Measurements from ENCODE around the gene TLE1.

TLE1 gene

GRCh38 chr9:81586786-81587185 is 102.6 kb downstream of the TLE1 start:
- Histone ChIP-seq H3K36me3 (ENCODE audit: insufficient read depth, low read length) (peaks cover 97% of the 10 kb centered on the region), H3K27me3 (ENCODE audit: insufficient read depth, low read length) (no peaks in the 10 kb centered on the region), H3K4me3 (ENCODE audit: low read length) (no peak overlapping the region), H3K27ac (ENCODE audit: low read depth, low read length) (no peak overlapping the region), H3K9ac (ENCODE audit: low read depth, low read length) (no peak overlapping the region), H3K4me1 (ENCODE audit: insufficient read depth, low read length) (no peaks in the 10 kb centered on the region), H3K9me3 (ENCODE audit: insufficient read depth, low read depth, low read length) (no peaks in the 10 kb centered on the region)
- WGBS = 98% methylated on average over 1 of the region's 1 CpG

DNA sequence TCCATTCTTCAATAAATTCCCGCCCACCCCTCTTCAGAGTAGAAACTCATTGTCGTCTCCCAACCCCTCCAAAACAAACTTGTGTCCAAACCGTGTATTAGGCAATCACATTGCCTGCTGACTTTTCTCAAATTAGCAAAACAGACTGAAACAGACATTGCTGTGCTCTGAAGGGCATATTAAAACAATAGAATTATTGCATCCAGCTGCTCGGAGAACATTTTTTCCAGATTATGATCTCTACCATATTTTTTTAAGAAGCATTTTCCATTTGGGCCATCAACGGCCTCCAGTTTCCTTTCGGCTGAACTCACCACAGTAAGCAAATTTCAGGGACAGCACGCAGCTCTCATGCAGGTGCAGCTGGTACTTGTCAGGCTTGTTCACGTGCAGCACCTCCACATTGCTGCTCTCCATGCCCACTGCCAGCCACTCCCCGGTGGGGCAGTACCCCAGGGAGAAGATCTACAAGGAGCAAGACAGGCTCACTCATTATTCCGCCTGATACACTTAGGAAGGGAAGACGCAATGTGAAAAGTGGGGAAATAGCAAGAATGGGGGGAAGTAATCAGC is 104.1 kb downstream of the TLE1 start:
- Histone ChIP-seq H3K36me3 (ENCODE audit: insufficient read depth, low read length) (peaks cover 91% of the 10 kb centered on the region), H3K9me3 (ENCODE audit: insufficient read depth, low read depth, low read length) (no peaks in the 10 kb centered on the region), H3K4me1 (ENCODE audit: insufficient read depth, low read length) (no peaks in the 10 kb centered on the region), H3K27me3 (ENCODE audit: insufficient read depth, low read length) (no peaks in the 10 kb centered on the region), H3K4me3 (ENCODE audit: low read length) (no peak overlapping the region), H3K9ac (ENCODE audit: low read depth, low read length) (no peak overlapping the region), H3K27ac (ENCODE audit: low read depth, low read length) (no peak overlapping the region)
- WGBS = 96% methylated on average over 11 of the region's 11 CpGs

DNA sequence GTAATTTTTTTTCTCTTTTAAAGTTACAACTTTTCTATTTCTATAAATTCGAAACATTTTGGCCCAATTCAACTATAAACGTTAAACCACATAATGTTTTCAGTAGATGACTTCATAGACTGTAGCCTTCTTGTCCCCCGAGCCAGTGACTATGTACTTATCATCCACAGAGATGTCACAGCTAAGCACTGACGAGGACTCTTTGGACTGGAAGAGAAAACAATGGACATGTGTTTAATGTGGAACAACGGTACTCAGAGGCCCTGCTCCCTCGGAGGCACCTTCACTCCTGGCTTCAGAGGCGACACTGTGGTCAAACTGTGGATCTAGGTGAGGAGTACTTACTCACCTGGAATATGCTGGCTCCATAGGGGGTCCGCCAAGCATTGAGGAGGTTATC is 105.2 kb downstream of the TLE1 start:
- no peaks in the 10 kb centered on the region for H3K4me1 ChIP-seq (ENCODE audit: insufficient read depth, low read length)
- H3K27me3 ChIP-seq (ENCODE audit: insufficient read depth, low read length) = no peaks in the 10 kb centered on the region
- peaks cover 79% of the 10 kb centered on the region for H3K36me3 ChIP-seq (ENCODE audit: insufficient read depth, low read length)
- 96% methylated on average over 8 of the region's 8 CpGs for WGBS
- no peak overlapping the region for H3K9ac ChIP-seq (ENCODE audit: low read depth, low read length)
- no peak overlapping the region for H3K4me3 ChIP-seq (ENCODE audit: low read length)
- H3K9me3 ChIP-seq (ENCODE audit: insufficient read depth, low read depth, low read length) = no peaks in the 10 kb centered on the region
- H3K27ac ChIP-seq (ENCODE audit: low read depth, low read length) = no peak overlapping the region

DNA sequence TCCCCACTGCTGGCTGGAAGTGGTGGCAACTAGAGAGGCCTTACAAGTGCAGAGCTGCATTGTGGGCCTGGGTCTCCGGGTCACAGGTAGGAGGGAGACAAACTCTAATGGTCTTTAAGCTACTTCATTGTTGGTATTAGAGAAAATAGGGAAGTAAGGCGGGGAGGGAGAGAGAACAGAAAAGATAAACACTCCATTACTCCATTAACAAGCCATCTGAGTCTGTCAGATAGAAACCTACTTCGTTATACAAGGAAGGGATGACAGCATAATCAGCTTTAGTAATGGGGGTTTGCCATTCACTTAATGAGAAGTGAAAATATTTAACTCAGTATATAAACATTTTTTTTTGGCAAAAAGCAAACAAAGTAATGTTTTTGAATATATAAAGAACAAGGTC is 107.4 kb downstream of the TLE1 start:
- Histone ChIP-seq H3K27ac (ENCODE audit: low read depth, low read length) (no peak overlapping the region), H3K27me3 (ENCODE audit: insufficient read depth, low read length) (no peaks in the 10 kb centered on the region), H3K9ac (ENCODE audit: low read depth, low read length) (no peak overlapping the region), H3K4me3 (ENCODE audit: low read length) (no peak overlapping the region), H3K36me3 (ENCODE audit: insufficient read depth, low read length) (peaks cover 58% of the 10 kb centered on the region), H3K9me3 (ENCODE audit: insufficient read depth, low read depth, low read length) (no peaks in the 10 kb centered on the region), H3K4me1 (ENCODE audit: insufficient read depth, low read length) (no peaks in the 10 kb centered on the region)
- WGBS = 93% methylated on average over 1 of the region's 3 CpGs

DNA sequence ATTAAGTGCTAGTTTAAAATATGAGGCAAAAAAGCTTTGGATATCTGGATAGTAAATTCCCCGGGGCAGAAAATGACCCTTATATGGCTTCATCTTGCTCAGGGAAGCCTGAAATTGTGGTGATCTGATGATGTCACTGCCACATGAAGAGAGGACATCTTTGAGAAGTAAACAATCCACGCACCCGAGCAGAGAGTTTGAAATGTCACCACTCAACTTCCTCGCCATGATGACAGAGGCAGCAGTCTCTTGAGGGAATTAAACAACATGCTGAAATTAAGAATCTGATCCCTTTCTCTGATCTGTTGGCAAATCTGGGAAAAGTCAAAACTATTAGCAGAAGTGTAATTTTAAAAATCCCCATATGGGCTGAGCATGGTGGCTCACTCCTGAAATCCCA is 110.0 kb downstream of the TLE1 start:
- Histone ChIP-seq H3K27ac (ENCODE audit: low read depth, low read length) (no peak overlapping the region), H3K4me3 (ENCODE audit: low read length) (no peak overlapping the region), H3K9ac (ENCODE audit: low read depth, low read length) (no peak overlapping the region), H3K36me3 (ENCODE audit: insufficient read depth, low read length) (peaks cover 34% of the 10 kb centered on the region), H3K9me3 (ENCODE audit: insufficient read depth, low read depth, low read length) (no peaks in the 10 kb centered on the region), H3K4me1 (ENCODE audit: insufficient read depth, low read length) (peaks cover 9% of the 10 kb centered on the region; the same call in 1 of the 2 replicates), H3K27me3 (ENCODE audit: insufficient read depth, low read length) (no peaks in the 10 kb centered on the region)
- WGBS = 95% methylated on average over 4 of the region's 4 CpGs

GRCh38 chr9:81578606-81579005 is 110.7 kb downstream of the TLE1 start:
- peaks cover 16% of the 10 kb centered on the region; the same call in 1 of the 2 replicates for H3K4me1 ChIP-seq (ENCODE audit: insufficient read depth, low read length)

DNA sequence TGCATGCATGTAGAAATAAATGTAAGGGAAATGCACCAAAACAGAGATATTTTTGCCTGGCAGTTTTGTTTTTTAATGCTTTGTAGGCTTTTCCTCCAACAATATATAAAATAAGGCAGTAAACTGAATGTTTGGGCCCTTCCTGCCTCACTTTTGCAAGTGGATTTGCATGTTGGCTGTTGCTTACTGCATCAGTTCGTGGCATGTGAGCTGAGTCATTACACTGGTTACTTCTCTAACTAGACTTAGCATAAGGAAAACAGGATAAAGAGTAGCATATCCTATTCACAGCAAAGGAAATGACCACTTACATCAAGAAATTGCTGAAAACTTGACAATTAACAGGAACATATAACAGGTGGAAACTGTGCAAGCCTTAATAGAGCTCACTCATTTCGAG is 113.4 kb downstream of the TLE1 start:
- WGBS = 63% methylated on average over 2 of the region's 2 CpGs

More at GRCh38 chr9:81578606-81579005, 110.7 kb downstream of the TLE1 start:
- Histone ChIP-seq H3K9me3 (ENCODE audit: insufficient read depth, low read depth, low read length) (no peaks in the 10 kb centered on the region), H3K27ac (ENCODE audit: low read depth, low read length) (no peak overlapping the region), H3K27me3 (ENCODE audit: insufficient read depth, low read length) (no peaks in the 10 kb centered on the region), H3K9ac (ENCODE audit: low read depth, low read length) (no peak overlapping the region), H3K36me3 (ENCODE audit: insufficient read depth, low read length) (peaks cover 26% of the 10 kb centered on the region), H3K4me3 (ENCODE audit: low read length) (no peak overlapping the region)

DNA sequence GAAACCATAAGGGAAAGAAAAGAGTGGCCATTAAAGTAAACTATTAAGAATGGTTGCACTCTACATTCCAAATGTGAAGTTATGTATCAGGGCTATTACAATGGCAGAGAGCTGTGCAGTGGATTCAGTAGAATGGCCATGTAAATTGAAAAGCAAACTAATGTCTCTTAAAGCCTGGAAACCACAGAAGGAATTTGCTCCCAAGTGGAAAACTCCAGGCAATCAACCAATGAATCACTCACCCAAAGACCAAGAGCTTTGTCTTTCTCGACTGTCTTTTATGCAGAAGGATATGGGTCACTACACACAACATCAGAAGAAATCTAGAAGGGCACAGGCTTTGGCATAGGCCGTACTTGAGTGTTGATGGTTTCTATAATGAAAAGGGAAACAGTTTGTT is 114.9 kb downstream of the TLE1 start:
- Histone ChIP-seq H3K4me3 (ENCODE audit: low read length) (no peak overlapping the region), H3K27me3 (ENCODE audit: insufficient read depth, low read length) (no peaks in the 10 kb centered on the region), H3K9ac (ENCODE audit: low read depth, low read length) (no peak overlapping the region), H3K36me3 (ENCODE audit: insufficient read depth, low read length) (no peaks in the 10 kb centered on the region), H3K27ac (ENCODE audit: low read depth, low read length) (no peak overlapping the region), H3K4me1 (ENCODE audit: insufficient read depth, low read length) (peaks cover 21% of the 10 kb centered on the region; the same call in 1 of the 2 replicates), H3K9me3 (ENCODE audit: insufficient read depth, low read depth, low read length) (no peaks in the 10 kb centered on the region)
- WGBS = 64% methylated on average over 1 of the region's 2 CpGs

More for the DNA sequence above, 113.4 kb downstream of the TLE1 start:
- Histone ChIP-seq H3K9me3 (ENCODE audit: insufficient read depth, low read depth, low read length) (no peaks in the 10 kb centered on the region), H3K4me1 (ENCODE audit: insufficient read depth, low read length) (peaks cover 21% of the 10 kb centered on the region; the same call in 1 of the 2 replicates), H3K9ac (ENCODE audit: low read depth, low read length) (no peak overlapping the region), H3K27ac (ENCODE audit: low read depth, low read length) (no peak overlapping the region), H3K36me3 (ENCODE audit: insufficient read depth, low read length) (peaks cover under 1% of the 10 kb centered on the region), H3K27me3 (ENCODE audit: insufficient read depth, low read length) (no peaks in the 10 kb centered on the region), H3K4me3 (ENCODE audit: low read length) (no peak overlapping the region)

DNA sequence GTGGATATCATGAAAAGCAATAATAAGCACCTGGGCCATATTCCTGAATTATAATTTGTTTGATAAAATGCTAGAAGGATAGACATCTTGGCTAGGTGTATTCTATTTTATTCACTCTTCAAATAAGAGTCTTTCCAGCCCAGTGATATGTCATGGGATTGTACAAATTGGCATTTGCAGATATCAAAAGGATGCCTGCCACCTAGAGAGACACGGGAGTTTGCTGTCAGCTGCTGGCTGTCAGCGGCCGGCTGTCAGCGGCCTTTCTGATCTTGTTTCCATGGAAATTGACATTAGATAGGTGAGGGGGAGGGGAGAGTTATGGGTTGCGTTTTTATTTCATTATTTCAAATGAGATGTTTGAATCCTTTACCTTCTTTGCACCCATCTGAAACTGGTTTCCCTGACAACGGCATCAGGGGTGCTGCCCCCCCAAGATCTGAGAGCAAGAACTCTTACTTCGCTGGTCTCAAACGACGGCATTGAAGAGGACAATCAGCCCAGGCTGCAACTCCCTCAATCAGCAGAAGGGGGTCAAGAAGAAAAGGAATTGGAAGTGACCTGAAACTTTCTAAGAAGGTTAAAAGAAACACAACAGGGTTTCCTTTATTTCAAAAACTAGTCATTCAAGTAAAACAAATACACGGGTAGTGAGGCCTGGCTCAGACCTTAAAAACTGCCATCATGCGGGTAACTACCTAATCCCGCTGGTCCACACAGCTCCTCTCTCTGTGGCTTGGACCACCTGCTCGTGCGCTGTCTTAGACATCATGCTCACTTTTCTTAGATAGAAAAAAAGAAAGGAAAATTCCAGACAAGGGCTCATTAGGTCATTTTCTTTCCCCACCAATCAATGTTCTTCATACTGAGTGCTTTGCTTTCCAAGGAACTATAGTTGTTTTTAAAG is 115.7 kb downstream of the TLE1 start:
- no peak overlapping the region for H3K4me3 ChIP-seq (ENCODE audit: low read length)
- H3K27ac ChIP-seq (ENCODE audit: low read depth, low read length) = no peak overlapping the region
- peaks cover 21% of the 10 kb centered on the region; the same call in 1 of the 2 replicates for H3K4me1 ChIP-seq (ENCODE audit: insufficient read depth, low read length)
- H3K9me3 ChIP-seq (ENCODE audit: insufficient read depth, low read depth, low read length) = no peaks in the 10 kb centered on the region
- H3K9ac ChIP-seq (ENCODE audit: low read depth, low read length) = no peak overlapping the region
- no peaks in the 10 kb centered on the region for H3K27me3 ChIP-seq (ENCODE audit: insufficient read depth, low read length)
- no peaks in the 10 kb centered on the region for H3K36me3 ChIP-seq (ENCODE audit: insufficient read depth, low read length)
- WGBS = 68% methylated on average over 13 of the region's 14 CpGs

- Histone ChIP-seq H3K9me3 (ENCODE audit: insufficient read depth, low read depth, low read length) (no peaks in the 10 kb centered on the region), H3K27me3 (ENCODE audit: insufficient read depth, low read length) (no peaks in the 10 kb centered on the region), H3K4me3 (ENCODE audit: low read length) (no peak overlapping the region), H3K9ac (ENCODE audit: low read depth, low read length) (no peak overlapping the region), H3K27ac (ENCODE audit: low read depth, low read length) (no peak overlapping the region), H3K4me1 (ENCODE audit: insufficient read depth, low read length) (peaks cover 26% of the 10 kb centered on the region), H3K36me3 (ENCODE audit: insufficient read depth, low read length) (no peaks in the 10 kb centered on the region)
- 91% methylated on average over 4 of the region's 4 CpGs for WGBS
These were observed 119.3 kb downstream of the TLE1 start for GRCh38 chr9:81570083-81570482.

DNA sequence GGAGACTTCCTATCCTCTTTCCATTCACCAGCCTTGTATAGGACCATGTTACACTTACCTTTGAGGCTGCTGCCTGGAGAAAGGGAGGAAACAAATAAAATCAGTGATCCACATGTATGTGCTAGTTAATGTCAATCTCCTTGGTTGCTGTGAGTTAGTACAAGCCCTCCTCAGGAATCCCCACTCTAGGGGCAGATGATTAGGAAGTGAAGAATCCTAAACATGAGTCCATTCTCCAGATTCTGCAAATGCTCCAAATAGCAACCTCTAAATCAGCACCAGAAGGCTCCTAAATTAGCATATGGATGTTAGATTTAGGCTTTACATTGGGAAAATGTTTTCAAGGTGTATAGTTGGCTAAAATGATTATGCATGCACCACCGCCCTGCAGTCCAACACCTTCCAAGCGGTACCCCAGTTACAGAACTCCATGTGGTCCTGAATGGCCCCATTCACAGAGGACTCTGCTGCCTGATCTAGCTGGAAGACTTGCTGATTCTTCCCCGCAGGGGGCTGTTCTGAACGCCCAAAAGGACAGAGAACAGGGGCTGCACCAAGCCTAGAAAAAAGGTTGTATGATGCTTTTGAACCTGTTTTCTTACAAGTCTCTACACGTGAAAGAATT is 123.2 kb downstream of the TLE1 start:
- Histone ChIP-seq H3K9ac (ENCODE audit: low read depth, low read length) (no peak overlapping the region), H3K4me1 (ENCODE audit: insufficient read depth, low read length) (peaks cover 13% of the 10 kb centered on the region), H3K27ac (ENCODE audit: low read depth, low read length) (no peak overlapping the region), H3K27me3 (ENCODE audit: insufficient read depth, low read length) (no peaks in the 10 kb centered on the region), H3K9me3 (ENCODE audit: insufficient read depth, low read depth, low read length) (no peaks in the 10 kb centered on the region), H3K36me3 (ENCODE audit: insufficient read depth, low read length) (no peaks in the 10 kb centered on the region), H3K4me3 (ENCODE audit: low read length) (no peak overlapping the region)
- 65% methylated on average over 5 of the region's 5 CpGs for WGBS

Measured in HUES64 (cell line).